Measurements from ENCODE around the gene RCAN2. TPM values are rescaled to one million over a fixed set of nuclear protein-coding genes. Genes with fewer than 3 reads are reported as not detected.

RCAN2 gene
- total RNA-seq, result 0.07 TPM in 1 of 2 replicates, not detected in the other

DNA sequence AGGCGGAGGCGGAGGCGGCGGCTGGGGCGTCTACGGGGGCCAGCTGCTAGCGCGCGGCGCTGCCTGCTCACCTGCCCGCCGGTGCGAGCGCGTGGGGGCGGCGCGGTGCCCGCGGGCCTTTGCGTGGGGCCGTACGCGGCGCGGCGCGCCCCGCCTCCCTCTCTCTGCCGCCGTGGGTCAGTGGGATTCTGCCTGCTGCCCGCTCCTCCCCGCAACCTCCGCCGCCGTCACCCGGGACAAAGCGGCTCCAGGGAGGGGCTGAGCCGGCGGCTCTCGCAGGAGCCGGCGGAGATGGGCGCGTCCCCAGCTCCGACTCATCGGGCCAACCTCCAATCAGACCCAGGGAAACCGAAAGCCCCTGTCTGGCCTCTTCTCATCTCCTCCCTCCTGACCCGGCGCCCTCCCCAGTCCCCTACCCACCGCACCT is at the start of gene RCAN2:
RCAN2 (minus strand) TSS at position 249 of the 427 bp plus-strand sequence.
- DNase-seq (ENCODE audit: low read depth, low spot score), result no peak

DNA sequence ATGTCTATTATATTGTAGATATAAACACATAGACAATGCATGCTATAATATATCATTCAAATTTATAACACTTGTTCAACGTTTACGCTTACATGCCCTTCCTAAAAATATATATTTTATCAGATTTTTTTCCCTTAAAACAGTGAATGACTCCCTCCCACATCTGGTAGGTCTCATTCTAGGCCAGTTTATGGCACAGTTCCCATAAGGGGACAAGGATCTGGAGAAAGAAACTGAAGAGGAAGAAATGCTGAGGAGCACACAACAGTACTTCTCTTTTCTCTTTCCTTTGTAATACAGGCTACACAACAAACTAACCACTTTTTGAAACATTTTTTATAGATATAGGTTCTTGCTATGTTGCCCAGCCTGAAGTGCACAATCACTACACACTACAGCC is 48.6 kb upstream of the RCAN2 start:
- no peak for DNase-seq (ENCODE audit: low read depth, low spot score)

DNA sequence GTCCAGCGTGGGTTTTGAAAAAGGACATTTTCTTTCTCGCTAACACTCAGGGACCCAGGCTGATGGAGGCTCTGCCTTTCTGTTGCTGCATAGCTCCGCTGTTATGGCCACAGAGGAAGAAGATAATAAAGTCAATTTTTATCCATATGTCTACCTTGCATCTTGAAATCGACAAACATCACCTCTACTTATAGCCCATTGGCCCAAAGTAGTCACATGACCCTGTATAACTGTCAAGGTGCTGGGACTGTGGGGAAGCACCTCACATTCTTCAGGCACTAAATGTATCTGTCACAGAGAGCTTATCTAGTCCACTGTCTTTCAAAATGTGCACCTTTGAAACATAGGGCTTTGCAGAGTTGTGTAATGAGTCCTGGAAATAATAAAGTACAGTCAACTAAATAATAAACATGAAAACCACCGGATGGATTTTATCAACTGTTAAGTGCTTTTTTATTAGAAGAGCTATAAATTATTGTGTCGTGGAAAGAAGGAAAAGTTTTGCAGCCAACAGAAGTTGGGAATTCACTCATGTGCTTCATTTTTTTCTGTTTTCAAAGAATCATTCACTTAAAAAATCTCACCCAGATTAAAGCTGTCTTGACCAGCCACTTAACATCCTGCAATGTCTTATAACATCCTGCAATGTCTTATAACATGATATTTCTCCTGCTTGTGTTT is 47.7 kb upstream of the RCAN2 start:
- DNase-seq (ENCODE audit: low read depth, low spot score), result no peak

DNA sequence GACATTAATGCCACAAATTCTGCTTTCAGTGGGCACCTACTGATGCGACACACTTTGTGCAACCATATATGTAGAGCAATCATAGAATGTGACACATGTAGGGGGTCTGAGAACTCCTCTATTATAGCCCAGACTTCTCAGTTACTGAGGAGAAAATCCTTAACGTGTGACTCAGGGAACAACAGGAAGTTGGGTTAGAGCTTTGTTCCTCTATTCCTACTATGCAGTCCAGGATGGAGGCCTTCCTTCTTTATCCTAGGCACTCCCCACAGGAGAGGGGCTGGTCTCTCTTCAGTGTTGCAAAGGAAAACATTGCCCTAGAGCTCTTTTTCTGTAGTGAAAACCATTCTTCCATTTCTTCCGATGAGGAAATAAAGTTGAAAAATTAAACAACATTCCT is 39.6 kb upstream of the RCAN2 start:
- DNase-seq (ENCODE audit: low read depth, low spot score), result no peak

DNA sequence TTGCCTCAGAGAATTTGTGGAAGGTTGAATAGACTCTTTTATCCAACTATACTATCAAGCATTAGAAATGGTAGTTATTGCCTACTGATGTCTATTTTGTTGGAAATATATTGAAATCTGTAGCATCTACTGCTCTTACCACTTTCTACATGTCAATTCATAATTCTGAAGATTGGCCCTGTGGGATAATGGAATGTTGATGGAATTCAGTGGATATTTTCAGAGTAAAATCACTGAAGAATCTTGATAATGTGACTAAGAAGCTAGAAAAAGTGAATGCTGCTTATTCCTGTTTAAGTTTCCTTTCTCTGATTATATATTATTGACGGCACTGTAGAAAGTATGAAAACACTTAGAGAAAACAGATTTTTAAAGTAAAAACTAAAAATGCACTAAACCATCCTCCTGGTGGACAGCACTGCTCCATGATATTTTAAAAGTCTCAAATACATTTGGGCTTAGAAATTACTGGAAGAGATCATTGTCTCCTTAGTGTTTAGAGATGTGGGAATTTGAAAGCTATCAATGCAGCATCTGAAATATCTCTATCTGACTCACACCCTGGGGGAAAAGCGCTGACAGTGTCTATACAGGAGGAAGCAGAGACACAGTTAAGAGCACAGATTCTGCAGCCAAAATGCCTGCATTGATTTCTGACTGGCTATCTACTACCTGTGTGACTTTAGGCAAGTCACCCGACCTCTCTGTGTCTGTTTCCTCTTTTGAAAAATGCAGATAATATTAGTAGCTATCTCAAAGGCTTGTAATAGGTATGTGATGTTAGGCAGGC is 37.9 kb upstream of the RCAN2 start:
- no peak for DNase-seq (ENCODE audit: low read depth, low spot score)

DNA sequence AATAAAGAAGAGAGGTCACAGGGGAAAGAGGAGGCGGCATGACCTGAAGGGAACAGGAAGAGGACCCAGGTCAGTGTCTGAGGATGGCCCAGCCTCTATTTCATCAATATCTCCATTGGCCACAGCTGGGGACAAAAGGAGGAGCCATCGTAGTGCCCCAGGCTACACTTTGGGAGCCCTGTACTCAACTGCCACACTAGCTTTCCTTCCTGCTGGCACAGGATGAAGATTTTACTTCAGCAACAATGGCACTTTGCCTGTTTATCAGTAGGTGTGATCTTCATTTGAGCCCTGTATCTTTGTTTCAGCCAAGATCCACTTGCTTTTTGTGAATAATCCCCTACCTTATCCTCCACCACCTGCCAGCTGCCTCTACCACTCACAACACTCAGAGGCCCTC is 35.4 kb upstream of the RCAN2 start:
- no peak for DNase-seq (ENCODE audit: low read depth, low spot score)

DNA sequence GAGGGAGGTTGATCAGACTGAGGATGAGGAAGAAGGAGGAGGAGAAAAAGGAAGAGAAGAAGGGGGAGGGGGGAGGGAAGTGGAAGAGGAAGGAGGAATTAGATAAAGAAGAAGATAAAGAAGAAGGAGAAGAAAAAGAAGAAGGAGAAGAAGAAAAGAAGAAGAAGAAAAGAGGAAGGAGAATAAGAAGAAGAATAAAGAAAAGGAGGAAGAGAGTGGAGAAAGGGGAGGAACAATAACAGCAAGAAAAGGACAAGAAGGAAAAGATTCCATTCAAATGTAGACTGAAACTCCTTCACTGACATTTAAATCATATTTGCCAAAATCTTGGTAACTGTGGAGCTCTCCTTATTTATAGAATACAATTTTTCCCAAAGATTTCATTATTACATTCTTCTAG is 34.3 kb upstream of the RCAN2 start:
- DNase-seq (ENCODE audit: low read depth, low spot score), result no peak

DNA sequence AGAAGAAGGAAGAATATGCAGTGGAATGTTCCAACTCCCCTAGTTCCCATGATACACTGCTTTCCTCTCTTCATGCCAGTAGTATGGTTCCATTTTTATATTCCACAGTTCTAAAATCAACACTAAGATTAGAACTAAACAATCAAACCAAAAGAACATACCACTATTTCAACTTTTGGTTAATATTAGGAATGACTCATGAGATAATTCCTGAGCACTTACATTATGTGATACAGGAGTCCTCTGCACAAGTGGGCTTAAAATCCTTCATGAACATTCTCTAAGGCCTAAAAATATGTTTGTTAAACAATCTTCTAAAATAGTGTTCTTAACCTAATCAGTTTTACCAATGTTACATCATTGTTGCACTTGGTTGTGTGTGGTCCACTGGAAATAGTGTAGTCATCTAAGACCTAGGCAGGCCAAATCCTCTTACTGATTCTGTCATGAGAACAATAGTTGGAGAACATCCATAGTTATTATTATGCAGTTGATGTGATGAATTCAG is 30.3 kb upstream of the RCAN2 start:
- no peak for DNase-seq (ENCODE audit: low read depth, low spot score)

DNA sequence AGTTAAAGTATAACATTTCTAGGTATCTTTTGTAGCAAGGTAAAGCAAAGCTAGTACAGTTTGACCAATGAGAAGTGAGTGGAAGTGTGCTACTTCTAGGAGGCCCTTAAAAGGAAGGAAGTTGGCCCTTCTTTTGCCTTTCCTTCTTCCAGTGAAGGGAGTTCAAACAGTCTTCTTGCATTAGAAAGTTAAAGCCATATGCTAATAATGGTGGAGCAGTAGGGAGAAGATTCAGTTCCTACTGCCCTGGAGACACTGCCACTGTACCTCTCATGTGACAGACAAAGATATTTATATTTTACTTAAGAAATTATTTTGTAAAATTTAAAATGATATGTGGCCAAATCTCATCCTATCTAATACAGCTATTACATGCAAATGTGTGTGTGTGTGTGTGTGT is 26.0 kb upstream of the RCAN2 start:
- DNase-seq (ENCODE audit: low read depth, low spot score), result no peak

DNA sequence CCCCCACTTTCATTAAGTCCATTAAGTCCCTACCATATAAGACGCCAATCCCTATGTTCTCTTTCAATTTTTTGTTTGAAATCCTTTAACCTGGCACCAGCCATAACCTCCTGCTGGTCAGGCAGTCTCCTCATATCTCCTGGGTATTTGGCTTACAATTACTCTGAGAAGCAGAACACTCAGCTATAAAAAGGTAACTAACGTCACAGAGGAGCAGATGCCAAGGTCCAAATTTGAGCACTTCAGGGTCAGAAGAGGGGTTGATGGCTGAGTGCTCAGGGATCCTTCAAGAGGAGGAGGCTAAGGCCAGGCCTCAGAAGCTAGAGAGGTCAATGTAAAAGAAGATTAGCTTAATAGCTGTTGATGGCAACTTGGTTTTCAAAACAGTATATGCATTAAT is 22.3 kb upstream of the RCAN2 start:
- DNase-seq (ENCODE audit: low read depth, low spot score), result no peak

DNA sequence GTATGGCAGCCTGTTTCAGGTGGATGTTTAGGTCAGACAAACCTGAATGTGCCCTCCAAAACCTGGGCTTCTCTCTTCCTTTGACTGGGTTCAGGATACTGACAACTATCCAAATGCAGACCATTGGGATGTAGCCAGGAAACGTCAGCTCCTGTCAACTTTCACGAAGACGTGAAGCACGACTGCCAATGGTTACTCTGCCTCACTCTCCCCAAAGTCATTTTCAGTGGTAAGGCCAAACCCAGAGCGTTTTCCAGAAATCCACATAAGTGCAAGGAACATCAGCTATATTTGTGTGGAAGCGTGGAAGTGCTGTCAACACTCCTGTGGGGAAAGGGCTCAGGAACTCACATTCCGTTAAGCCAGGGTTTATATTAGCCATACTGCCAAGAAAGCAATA is 20.1 kb upstream of the RCAN2 start:
- DNase-seq (ENCODE audit: low read depth, low spot score), result no peak

DNA sequence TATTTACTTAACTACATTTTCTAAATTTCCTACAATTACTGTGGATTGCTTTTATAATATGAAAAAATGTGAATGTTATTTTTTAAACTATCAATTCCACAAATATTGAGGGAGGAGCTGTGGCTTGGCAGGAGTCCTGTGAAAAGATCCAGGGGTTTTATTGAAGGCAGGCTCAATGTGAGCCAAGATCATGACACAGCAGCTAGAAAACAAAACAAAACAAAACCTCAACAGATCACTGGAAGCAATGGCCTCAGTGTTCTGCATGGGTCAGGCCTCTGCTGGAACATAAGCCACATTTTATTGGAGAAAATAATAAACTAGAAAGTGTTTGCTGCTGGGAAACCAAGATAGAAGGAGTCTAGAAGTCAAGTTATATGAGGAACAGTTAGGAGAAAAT is 19.4 kb upstream of the RCAN2 start:
- DNase-seq (ENCODE audit: low read depth, low spot score), result no peak

DNA sequence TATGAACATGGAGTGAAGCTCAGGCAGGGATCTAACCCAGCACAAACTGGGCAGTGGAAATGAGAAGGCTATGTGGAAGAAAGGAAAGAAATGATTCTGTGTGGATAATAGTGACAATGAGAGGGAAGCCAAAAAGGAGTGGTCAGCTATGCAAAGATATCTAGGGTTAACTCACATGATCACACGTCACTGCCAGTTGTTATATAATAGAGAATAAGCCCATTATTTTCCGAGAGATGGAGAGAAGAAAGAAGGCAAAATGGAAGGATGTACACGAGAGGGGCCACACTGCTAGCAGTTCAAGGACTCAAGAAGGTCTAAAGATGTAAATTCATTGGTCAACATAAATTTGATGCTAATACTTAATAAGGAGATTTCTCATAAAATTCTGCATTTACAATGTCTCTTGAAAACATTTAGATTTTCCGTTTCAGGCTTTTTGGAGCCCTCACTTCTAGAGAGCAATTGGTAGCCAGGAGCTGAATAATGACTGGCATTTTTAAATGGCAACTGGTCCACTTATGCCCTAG is 18.8 kb upstream of the RCAN2 start:
- no peak for DNase-seq (ENCODE audit: low read depth, low spot score)

DNA sequence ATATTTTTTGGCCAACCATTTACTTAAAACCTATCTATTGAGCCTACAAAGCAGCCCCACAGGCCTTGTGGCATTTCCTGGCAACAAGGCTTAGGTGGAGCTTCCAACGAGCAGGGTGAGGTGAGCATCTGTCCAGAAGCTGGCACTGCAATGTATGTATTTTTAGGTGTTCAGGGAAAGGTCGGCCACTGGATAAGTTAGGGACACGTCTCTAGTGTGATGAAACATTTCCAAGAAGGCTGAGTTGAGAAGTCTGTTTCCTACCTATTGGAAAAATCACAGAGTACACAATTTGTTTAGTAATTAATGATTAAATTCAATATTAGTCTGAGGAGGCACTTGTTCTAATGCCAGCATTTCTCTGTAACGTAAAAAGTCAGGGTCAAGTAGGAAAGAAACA is 17.8 kb upstream of the RCAN2 start:
- DNase-seq (ENCODE audit: low read depth, low spot score), result no peak

DNA sequence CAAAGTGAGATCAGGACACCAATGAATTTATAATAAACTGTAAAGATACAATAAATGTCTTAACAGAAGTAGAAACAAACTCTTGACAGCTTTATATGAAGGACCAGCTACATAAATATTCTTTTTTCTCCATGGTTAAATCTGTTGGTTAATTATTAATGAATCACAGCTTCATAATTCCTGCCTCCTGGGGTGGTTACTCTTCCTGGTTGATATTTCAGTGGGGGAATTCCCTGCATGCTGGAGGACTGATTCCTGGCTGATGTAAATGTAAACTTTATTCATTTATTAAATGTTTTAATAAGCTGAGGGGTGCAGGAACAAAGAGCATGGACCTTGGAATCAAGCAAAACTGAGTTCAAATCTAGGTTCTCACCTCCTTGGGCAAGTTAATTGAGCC is 16.2 kb upstream of the RCAN2 start:
- no peak for DNase-seq (ENCODE audit: low read depth, low spot score)

DNA sequence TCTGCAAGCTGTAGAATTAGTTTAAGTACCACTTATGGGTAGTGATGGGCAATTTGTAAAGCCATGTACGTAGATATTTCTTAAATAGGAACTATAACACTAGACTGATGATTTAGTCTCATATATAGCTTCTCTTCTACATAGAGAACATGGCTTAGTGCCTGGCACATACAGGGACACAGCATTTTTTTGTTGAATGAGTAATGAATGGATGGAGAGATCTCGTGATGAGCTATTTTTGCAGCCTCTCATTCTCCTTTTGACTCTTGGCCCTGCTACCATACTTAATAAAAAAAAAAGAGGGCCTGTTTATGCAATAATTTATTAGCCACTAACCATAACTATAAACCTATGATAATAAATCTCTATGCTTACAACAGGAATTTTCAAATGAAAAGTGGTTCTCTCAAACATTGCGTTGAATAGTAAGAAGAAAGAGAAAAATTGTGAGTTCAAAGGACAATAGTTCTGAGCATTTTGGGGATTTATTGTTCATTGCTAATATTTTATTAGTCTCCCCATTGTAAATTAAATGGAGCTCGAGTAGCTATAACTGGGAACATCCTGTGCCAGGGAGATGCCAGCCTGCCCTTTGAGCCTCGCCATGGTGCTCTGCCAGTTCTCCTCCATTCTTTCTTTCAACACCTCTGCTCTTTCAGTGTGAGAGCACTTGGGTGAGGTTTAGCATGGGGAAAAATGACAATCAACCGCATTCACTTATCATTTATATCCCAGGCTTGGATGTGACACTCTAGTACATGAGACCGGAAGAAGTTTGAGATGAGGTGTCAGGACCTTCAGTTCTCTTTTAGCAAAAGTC is 14.7 kb upstream of the RCAN2 start:
- DNase-seq (ENCODE audit: low read depth, low spot score), result no peak

DNA sequence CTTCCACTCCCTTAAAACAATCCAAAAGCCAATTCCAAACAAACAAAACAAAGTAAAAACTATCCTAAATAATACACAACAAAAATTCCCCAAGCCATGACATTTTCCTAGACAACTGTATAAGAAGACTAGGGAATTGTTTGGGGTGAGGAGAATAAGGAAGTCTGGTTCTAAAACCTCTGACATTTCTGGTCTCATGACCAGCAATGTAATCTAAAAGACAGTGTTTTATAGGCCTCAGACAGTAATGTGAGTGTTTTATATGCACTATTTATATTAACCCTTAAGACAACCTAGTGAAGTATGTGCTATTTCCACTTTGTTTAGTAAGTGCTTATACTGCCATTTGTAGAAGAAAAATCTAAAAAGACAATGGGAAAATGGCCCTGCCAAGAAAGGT is 13.0 kb upstream of the RCAN2 start:
- no peak for DNase-seq (ENCODE audit: low read depth, low spot score)

DNA sequence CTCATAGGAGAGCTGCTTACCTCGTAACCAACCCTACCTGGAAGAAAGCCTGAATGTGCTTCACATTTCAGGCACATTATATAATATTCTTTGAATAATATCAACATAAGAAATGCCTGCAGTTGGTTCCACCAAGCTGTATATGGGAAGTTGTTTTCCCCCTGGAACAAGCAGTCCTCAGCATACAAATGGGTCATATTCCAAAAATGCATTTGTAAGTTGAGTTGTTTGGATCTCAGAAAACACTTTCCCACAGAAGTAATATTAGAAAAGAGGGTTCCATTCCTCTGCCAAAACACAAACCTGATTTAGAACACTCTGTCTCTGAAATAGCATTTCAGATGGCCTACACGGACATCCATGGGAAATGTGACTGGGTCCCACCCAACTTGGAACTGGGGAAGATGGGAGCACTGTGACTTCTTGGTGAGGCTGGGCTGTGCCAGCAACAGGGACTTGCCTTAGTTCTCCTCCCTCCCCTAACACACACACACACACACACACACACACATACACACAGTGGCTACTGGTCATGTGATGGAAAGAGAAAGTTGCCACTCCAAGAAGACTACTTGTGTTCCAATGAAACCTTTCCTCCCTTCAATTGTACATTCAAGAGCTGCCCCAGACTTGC is 11.4 kb upstream of the RCAN2 start:
- no peak for DNase-seq (ENCODE audit: low read depth, low spot score)

DNA sequence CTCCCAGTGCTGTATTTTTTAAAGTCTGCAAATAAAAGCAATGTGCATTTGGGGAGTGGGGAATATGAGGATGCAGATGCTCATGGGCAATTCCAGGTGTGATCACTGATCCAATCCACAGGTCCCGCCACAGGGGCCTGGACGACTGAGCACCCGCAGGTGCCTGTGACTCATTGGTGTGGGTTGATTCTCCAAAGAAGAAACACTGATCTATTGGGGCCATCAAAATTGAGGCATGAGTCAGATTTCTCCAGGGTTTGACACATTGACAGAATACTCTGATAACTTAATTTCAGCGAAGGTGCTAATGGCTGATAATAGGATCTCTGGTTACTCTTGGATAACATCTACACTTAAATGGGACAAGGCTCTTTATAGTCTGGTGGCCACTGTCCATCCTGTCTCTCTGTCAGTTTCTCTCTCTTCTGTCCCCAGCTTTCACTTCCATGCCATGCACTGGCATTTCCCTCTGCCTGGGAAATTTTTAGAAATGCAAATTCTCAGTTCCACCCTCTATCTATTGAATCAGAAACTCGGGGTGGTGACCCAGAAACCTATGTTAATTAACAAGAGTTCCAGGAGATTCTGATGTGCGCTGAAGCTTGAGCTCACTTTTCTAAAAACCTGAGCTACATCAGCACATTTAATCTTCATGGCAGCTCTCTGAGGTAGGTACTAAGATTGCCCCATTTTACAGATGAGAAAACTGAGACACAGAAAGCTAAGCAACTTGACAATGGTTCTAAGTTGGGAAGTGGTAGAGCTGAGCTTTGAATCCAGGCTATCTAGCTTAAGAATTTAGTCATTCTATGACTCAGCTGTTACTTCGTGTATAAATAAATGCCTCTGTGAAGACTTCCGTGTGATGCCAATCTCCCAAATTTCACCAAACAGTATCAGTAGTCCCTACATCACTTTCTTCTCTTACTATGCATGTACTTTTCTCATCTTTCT is 10.2 kb upstream of the RCAN2 start:
- no peak for DNase-seq (ENCODE audit: low read depth, low spot score)

DNA sequence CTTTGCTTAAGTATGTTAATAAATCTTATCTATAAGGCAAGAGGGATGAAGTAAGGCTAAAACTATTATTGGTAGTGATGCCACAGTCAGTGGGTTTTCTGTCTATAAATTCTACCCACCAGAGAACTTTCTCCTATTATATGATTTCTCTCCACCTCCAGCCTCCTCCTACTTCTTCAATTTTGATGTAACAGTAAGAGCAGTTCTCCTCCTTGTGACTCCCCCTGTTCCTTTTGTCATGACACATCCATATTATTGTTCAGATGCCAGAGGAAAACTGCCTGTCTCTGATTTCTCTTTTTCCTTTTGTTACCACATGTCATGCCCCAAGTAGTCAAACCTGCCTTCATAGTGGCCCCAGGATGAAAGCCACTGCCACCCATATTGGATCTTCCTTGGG is 9.1 kb upstream of the RCAN2 start:
- DNase-seq (ENCODE audit: low read depth, low spot score), result no peak
